MCF 10A (cell line): ENCODE measurements around the gene TOR3A. TPM values are rescaled to one million over a fixed set of nuclear protein-coding genes. Genes with fewer than 3 reads are reported as not detected.

ENCODE experiments used
- BruUV-seq: library from RNA; stranded (reverse); fragments of 400-500 nt; replicated peaks from 2 replicates; lab custom pipeline; 2021; lab: Mats Ljungman, UMichigan
- CTCF ChIA-PET: fragments of 300-600 bp; sonication (Branson Sonifier 250); formaldehyde crosslinking; extraction: SDS; loops from one replicate; lab custom pipeline; 2021; ENCODE audit warnings: antibody characterized with exemption, inconsistent platforms; lab: Yijun Ruan, JAX
- POLR2A ChIA-PET: fragments of 300-600, 350-650 bp; sonication (Branson Sonifier 250); formaldehyde crosslinking; extraction: SDS; loops from one replicate; lab custom pipeline; 2020; ENCODE audit warnings: antibody characterized with exemption, inconsistent platforms; lab: Yijun Ruan, JAX
- DNase-seq: peaks from one replicate; pipeline ENCODE4 v3.0.0-alpha.2; 2018; ENCODE audit not compliant: unreplicated experiment
- H3K27ac Mint-ChIP-seq: one replicate; pipeline ENCODE4 v1.8.0; 2022; ENCODE audit warnings: mild to moderate bottlenecking, low read depth, mixed read lengths; ENCODE audit not compliant: unreplicated experiment
- H3K27me3 Mint-ChIP-seq: one replicate; pipeline ENCODE4 v1.8.0; 2022; ENCODE audit warnings: mixed read lengths; ENCODE audit not compliant: insufficient read depth, unreplicated experiment
- H3K36me3 Mint-ChIP-seq: one replicate; pipeline ENCODE4 v1.8.0; 2022; ENCODE audit warnings: mild to moderate bottlenecking, moderate library complexity, mixed read lengths; ENCODE audit not compliant: insufficient read depth, unreplicated experiment
- H3K4me1 Mint-ChIP-seq: one replicate; pipeline ENCODE4 v1.8.0; 2022; ENCODE audit warnings: mixed read lengths; ENCODE audit not compliant: insufficient read depth, unreplicated experiment
- H3K4me3 Mint-ChIP-seq: one replicate; pipeline ENCODE4 v1.8.0; 2022; ENCODE audit warnings: mild to moderate bottlenecking, moderate library complexity, mixed read lengths; ENCODE audit not compliant: unreplicated experiment
- H3K9me3 Mint-ChIP-seq: one replicate; pipeline ENCODE4 v1.8.0; 2022; ENCODE audit warnings: mixed read lengths; ENCODE audit not compliant: unreplicated experiment
- CTCF ChIP-seq: fragments of 200-600 bp; IDR thresholded peaks from one replicate; pipeline ENCODE4 v1.8.0; 2022; ENCODE audit warnings: antibody characterized with exemption, mild to moderate bottlenecking; ENCODE audit not compliant: unreplicated experiment
- intact Hi-C: fragments of 100-400 bp; cut with micrococcal nuclease; formaldehyde crosslinking; loops from 2 replicates; pipeline ENCODE4 v1.14.1; 2022
- total RNA-seq: library from RNA; stranded (reverse); gene quantifications from 2 replicates; pipeline ENCODE4 v1.2.3, GENCODE V29; 2022

Gene TOR3A
- total RNA-seq, 1 experiment from 2014 or later = 31.3 TPM

GRCh38 chr1:179082333-179082998 lies 596 bp downstream of the TOR3A start:
- Mint-ChIP-seq H3K36me3 (peaks cover 16% of the 10 kb centered on the region), H3K9me3 (no peaks in the 10 kb centered on the region), H3K4me3 (peak overlapping the region; percentile 99), H3K27ac (peak overlapping the region; percentile 98), H3K4me1 (peaks cover 12% of the 10 kb centered on the region), H3K27me3 (no peaks in the 10 kb centered on the region)
- BruUV-seq = no TSS peak
- intact Hi-C loops = loop anchor here (2.0 kb wide), 1 partner anchor 550 kb away; no protein-coding TSS in a partner anchor
- ChIA-PET POLR2A (interaction anchor here (0.5 to 3.3 kb wide), 31 partner anchors 8 to 795 kb away, joined by 3 to 16 read pairs (median 4); partner anchors contain the start of genes AXDND1, SOAT1 and TOR1AIP2), CTCF (interaction anchor here (0.6 to 10.0 kb wide), 16 partner anchors 10 to 786 kb away, joined by 3 to 134 read pairs (median 5); partner anchors contain the start of gene AXDND1)
- no peak for TF ChIP-seq CTCF
- peak; percentile 56 for DNase-seq

GRCh38 chr1:179082999-179083335 lies 1.1 kb downstream of the TOR3A start:
- CTCF ChIA-PET = interaction anchor here (0.5 to 10.0 kb wide), 11 partner anchors 9 to 560 kb away, joined by 3 to 134 read pairs (median 5); partner anchors contain the start of gene AXDND1
- DNase-seq = no peak
- peaks cover 20% of the 10 kb centered on the region for H3K36me3 Mint-ChIP-seq
- no peak for TF ChIP-seq CTCF
- peak overlapping the region; percentile 98 for H3K27ac Mint-ChIP-seq
- peaks cover 12% of the 10 kb centered on the region for H3K4me1 Mint-ChIP-seq
- H3K9me3 Mint-ChIP-seq = no peaks in the 10 kb centered on the region
- POLR2A ChIA-PET = interaction anchor here (0.5 to 3.3 kb wide), 24 partner anchors 9 to 414 kb away, joined by 3 to 16 read pairs (median 4); partner anchors contain the start of genes AXDND1 and SOAT1
- intact Hi-C loops = loop anchor here (2.0 kb wide), 1 partner anchor 550 kb away; no protein-coding TSS in a partner anchor
- peak overlapping the region; percentile 99 for H3K4me3 Mint-ChIP-seq
- TSS peak; percentile 20 for BruUV-seq
- H3K27me3 Mint-ChIP-seq = no peaks in the 10 kb centered on the region

- intact Hi-C loops = loop anchor here (2.0 kb wide), 1 partner anchor 551 kb away; no protein-coding TSS in a partner anchor
- Mint-ChIP-seq H3K27ac (peak overlapping the region; percentile 98), H3K4me1 (peaks cover 12% of the 10 kb centered on the region), H3K9me3 (no peaks in the 10 kb centered on the region), H3K27me3 (no peaks in the 10 kb centered on the region), H3K4me3 (peak overlapping the region; percentile 99), H3K36me3 (peaks cover 25% of the 10 kb centered on the region)
- CTCF ChIA-PET = interaction anchor here (0.5 to 10.0 kb wide), 8 partner anchors 9 to 547 kb away, joined by 3 to 134 read pairs (median 6); partner anchors contain the start of gene AXDND1
- BruUV-seq = no TSS peak
- no peak for DNase-seq
- POLR2A ChIA-PET = interaction anchor here (0.6 to 3.3 kb wide), 10 partner anchors 37 to 413 kb away, joined by 3 to 16 read pairs (median 6); no protein-coding TSS in a partner anchor
- TF ChIP-seq CTCF = no peak
These were observed 1.7 kb downstream of the TOR3A start for GRCh38 chr1:179083533-179083932.

GRCh38 chr1:179087665-179088064 lies 5.8 kb downstream of the TOR3A start:
- intact Hi-C loops = no loop called here
- TF ChIP-seq CTCF = no peak
- DNase-seq = no peak
- no peaks in the 10 kb centered on the region for H3K9me3 Mint-ChIP-seq
- no peak overlapping the region for H3K27ac Mint-ChIP-seq
- H3K36me3 Mint-ChIP-seq = peaks cover 55% of the 10 kb centered on the region
- BruUV-seq = no TSS peak
- no peaks in the 10 kb centered on the region for H3K27me3 Mint-ChIP-seq
- peaks cover 20% of the 10 kb centered on the region for H3K4me1 Mint-ChIP-seq
- H3K4me3 Mint-ChIP-seq = no peak overlapping the region
- ChIA-PET CTCF (interaction anchor here (0.6 to 11.0 kb wide), 9 partner anchors 7 to 544 kb away, joined by 3 to 86 read pairs (median 5); partner anchors contain the start of gene TOR3A), POLR2A (no interaction called here)
